ENCODE results near the gene OCA2.

The OCA2 gene

DNA sequence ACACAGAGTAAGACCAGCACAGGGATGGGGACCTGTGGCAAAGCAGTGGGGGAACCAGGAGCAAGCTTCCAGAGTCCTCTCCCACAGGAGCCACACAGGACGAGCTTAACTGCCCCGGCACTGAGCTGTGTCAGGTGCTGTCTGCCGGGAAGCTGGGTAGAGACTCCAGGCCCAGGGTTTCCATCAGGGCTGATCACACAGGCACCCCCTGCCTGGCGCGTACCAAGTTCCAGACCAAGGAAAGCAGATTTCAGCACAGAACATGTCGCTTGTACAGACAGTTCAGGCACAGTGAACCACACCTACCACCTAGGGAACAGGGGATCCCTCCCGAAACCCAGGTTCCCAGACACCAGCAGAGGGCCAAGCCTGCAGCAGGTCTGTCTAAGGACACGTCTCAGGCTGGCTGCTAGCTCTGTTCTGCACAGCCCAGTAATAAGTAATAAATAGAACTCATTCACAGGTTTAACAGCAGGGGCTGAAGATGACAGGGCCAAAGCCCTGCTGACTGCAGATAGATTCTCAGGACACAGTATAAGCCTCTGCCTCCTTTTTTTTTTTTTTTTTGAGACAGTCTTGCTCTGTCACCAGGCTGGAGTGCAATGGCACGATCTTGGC is 30.2 kb upstream of the OCA2 start:
- H3K36me3 ChIP-seq (ENCODE audit: insufficient read depth, low read length): peaks cover 50% of the 10 kb centered on the region
- no peaks in the 10 kb centered on the region for H3F3A ChIP-seq (ENCODE audit: insufficient read depth, low read length)

DNA sequence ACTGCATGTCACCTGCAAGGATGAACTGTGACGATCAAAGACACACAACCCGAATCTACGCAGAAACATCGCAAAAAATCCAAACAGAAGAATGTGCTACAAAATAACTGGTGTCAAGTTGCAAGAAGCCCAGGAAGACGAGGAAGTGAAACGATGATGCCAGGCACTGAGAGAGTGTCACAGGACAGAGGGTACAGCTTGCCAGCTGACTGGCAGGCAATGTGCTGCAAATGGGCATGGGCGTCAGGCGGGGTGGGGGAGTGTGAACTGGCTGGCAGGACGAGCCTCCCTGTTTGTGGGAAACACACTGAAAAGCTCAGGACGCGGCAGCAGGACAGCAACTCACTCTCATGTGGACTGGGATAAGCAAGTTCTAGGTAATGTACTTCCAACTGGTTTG is 28.9 kb upstream of the OCA2 start:
- no peak overlapping the region for H3K4me3 ChIP-seq (ENCODE audit: low read depth, low read length, poor library complexity, severe bottlenecking)
- no peak overlapping the region for H3K4me2 ChIP-seq (ENCODE audit: low read length)
- no peaks in the 10 kb centered on the region for H3K27me3 ChIP-seq (ENCODE audit: insufficient read depth, low read length)
- H3K9me2 ChIP-seq (ENCODE audit: low read depth, low read length): no peaks in the 10 kb centered on the region
- H3K4me1 ChIP-seq (ENCODE audit: insufficient read depth, low read length, severe bottlenecking): no peaks in the 10 kb centered on the region
- no peak overlapping the region for H2AFZ ChIP-seq (ENCODE audit: low read length)
- H3K9me3 ChIP-seq (ENCODE audit: low read length): no peaks in the 10 kb centered on the region
- peaks cover 56% of the 10 kb centered on the region for H3K36me3 ChIP-seq (ENCODE audit: insufficient read depth, low read length)
- no peaks in the 10 kb centered on the region for H3F3A ChIP-seq (ENCODE audit: insufficient read depth, low read length)
- H3K27ac ChIP-seq (ENCODE audit: low read depth, low read length, poor library complexity, severe bottlenecking): no peak overlapping the region
- H4K20me1 ChIP-seq (ENCODE audit: insufficient read depth, low read length): no peaks in the 10 kb centered on the region
- TF ChIP-seq EZH2 (IDR thresholded peaks at IDR 0.05; ENCODE audit: borderline replicate concordance, low read length): no peak
- TF ChIP-seq, protein P1, sequence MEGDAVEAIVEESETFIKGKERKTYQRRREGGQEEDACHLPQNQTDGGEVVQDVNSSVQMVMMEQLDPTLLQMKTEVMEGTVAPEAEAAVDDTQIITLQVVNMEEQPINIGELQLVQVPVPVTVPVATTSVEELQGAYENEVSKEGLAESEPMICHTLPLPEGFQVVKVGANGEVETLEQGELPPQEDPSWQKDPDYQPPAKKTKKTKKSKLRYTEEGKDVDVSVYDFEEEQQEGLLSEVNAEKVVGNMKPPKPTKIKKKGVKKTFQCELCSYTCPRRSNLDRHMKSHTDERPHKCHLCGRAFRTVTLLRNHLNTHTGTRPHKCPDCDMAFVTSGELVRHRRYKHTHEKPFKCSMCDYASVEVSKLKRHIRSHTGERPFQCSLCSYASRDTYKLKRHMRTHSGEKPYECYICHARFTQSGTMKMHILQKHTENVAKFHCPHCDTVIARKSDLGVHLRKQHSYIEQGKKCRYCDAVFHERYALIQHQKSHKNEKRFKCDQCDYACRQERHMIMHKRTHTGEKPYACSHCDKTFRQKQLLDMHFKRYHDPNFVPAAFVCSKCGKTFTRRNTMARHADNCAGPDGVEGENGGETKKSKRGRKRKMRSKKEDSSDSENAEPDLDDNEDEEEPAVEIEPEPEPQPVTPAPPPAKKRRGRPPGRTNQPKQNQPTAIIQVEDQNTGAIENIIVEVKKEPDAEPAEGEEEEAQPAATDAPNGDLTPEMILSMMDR (IDR thresholded peaks at IDR 0.05; ENCODE audit: low read length): no peak
- H3K79me2 ChIP-seq (ENCODE audit: insufficient read depth, low read length): no peaks in the 10 kb centered on the region
- no peak overlapping the region for H3K9ac ChIP-seq (ENCODE audit: low read length)

More for the DNA sequence above, 30.2 kb upstream of the OCA2 start:
- H4K20me1 ChIP-seq (ENCODE audit: insufficient read depth, low read length): no peaks in the 10 kb centered on the region
- H3K27ac ChIP-seq (ENCODE audit: low read depth, low read length, poor library complexity, severe bottlenecking): no peak overlapping the region
- H3K4me2 ChIP-seq (ENCODE audit: low read length): no peak overlapping the region
- H3K9ac ChIP-seq (ENCODE audit: low read length): no peak overlapping the region
- H3K79me2 ChIP-seq (ENCODE audit: insufficient read depth, low read length): no peaks in the 10 kb centered on the region
- H3K9me3 ChIP-seq (ENCODE audit: low read length): no peaks in the 10 kb centered on the region
- TF ChIP-seq, protein P1 (IDR thresholded peaks at IDR 0.05; ENCODE audit: low read length): no peak
- no peak for TF ChIP-seq EZH2 (IDR thresholded peaks at IDR 0.05; ENCODE audit: borderline replicate concordance, low read length)
- H2AFZ ChIP-seq (ENCODE audit: low read length): no peak overlapping the region
- H3K4me3 ChIP-seq (ENCODE audit: low read depth, low read length, poor library complexity, severe bottlenecking): no peak overlapping the region
- no peaks in the 10 kb centered on the region for H3K9me2 ChIP-seq (ENCODE audit: low read depth, low read length)
- H3K27me3 ChIP-seq (ENCODE audit: insufficient read depth, low read length): no peaks in the 10 kb centered on the region
- no peaks in the 10 kb centered on the region for H3K4me1 ChIP-seq (ENCODE audit: insufficient read depth, low read length, severe bottlenecking)

GRCh38 chr15:28127036-28127435 is 27.9 kb upstream of the OCA2 start:
- Histone ChIP-seq H3F3A (ENCODE audit: insufficient read depth, low read length) (no peaks in the 10 kb centered on the region), H3K79me2 (ENCODE audit: insufficient read depth, low read length) (no peaks in the 10 kb centered on the region), H3K9me3 (ENCODE audit: low read length) (no peaks in the 10 kb centered on the region), H2AFZ (ENCODE audit: low read length) (no peak overlapping the region), H3K4me3 (ENCODE audit: low read depth, low read length, poor library complexity, severe bottlenecking) (no peak overlapping the region), H4K20me1 (ENCODE audit: insufficient read depth, low read length) (no peaks in the 10 kb centered on the region), H3K9ac (ENCODE audit: low read length) (no peak overlapping the region), H3K4me1 (ENCODE audit: insufficient read depth, low read length, severe bottlenecking) (no peaks in the 10 kb centered on the region), H3K36me3 (ENCODE audit: insufficient read depth, low read length) (peaks cover 52% of the 10 kb centered on the region), H3K27ac (ENCODE audit: low read depth, low read length, poor library complexity, severe bottlenecking) (no peak overlapping the region), H3K9me2 (ENCODE audit: low read depth, low read length) (no peaks in the 10 kb centered on the region), H3K4me2 (ENCODE audit: low read length) (no peak overlapping the region), H3K27me3 (ENCODE audit: insufficient read depth, low read length) (no peaks in the 10 kb centered on the region)
- TF ChIP-seq, protein P1 (IDR thresholded peaks at IDR 0.05; ENCODE audit: low read length): no peak
- no peak for TF ChIP-seq EZH2 (IDR thresholded peaks at IDR 0.05; ENCODE audit: borderline replicate concordance, low read length)
